ENCODE measurements around the gene DHCR24.

DHCR24 gene

GRCh38 chr1:54887665-54888071 is 673 bp upstream of the DHCR24 start:
- Histone ChIP-seq H3K79me2 (ENCODE audit: low read length) (peaks cover 35% of the 10 kb centered on the region), H4K20me1 (ENCODE audit: insufficient read depth, low read length) (no peaks in the 10 kb centered on the region), H3F3A (ENCODE audit: insufficient read depth, low read length) (no peaks in the 10 kb centered on the region), H3K27me3 (replicated peaks; ENCODE audit: insufficient read depth, low read length) (no peaks in the 10 kb centered on the region), H3K36me3 (replicated peaks; ENCODE audit: insufficient read depth, low read length) (no peaks in the 10 kb centered on the region), H3K9me2 (replicated peaks; ENCODE audit: insufficient read depth, low read length) (no peaks in the 10 kb centered on the region), H3K4me3 (ENCODE audit: low read length) (peak overlapping the region; percentile 90), H3K9ac (ENCODE audit: low read length) (peak overlapping the region; percentile 55; the same call in 1 of the 2 replicates), H3K4me1 (ENCODE audit: low read length) (peaks cover 7% of the 10 kb centered on the region; the same call in 1 of the 2 replicates), H3K27ac (ENCODE audit: low read length) (no peak overlapping the region), H2AFZ (ENCODE audit: low read length) (peak overlapping the region; percentile 45), H3K4me2 (ENCODE audit: low read depth, low read length) (peak overlapping the region; percentile 62), H3K9me3 (replicated peaks; ENCODE audit: insufficient read depth, low read length) (no peaks in the 10 kb centered on the region)
- no peak for DNase-seq
- TF ChIP-seq EZH2phosphoT487 (IDR thresholded peaks at IDR 0.05; ENCODE audit: low read length), result no peak
- TF ChIP-seq EZH2 (optimal IDR thresholded peaks at IDR 0.05; ENCODE audit: low read depth, low read length), result no peak
- no peak for TF ChIP-seq CTCF (IDR thresholded peaks at IDR 0.05; ENCODE audit: low read length)

GRCh38 chr1:54885807-54886723 is 930 bp downstream of the DHCR24 start:
- H3F3A ChIP-seq (ENCODE audit: insufficient read depth, low read length), result no peaks in the 10 kb centered on the region
- H3K4me2 ChIP-seq (ENCODE audit: low read depth, low read length), result peak overlapping the region; percentile 62
- no peaks in the 10 kb centered on the region for H3K36me3 ChIP-seq (replicated peaks; ENCODE audit: insufficient read depth, low read length)
- H3K4me1 ChIP-seq (ENCODE audit: low read length), result peaks cover 7% of the 10 kb centered on the region; the same call in 1 of the 2 replicates
- peak overlapping the region; percentile 90 for H3K4me3 ChIP-seq (ENCODE audit: low read length)
- peak overlapping the region; percentile 69; the same call in 1 of the 2 replicates for H3K9ac ChIP-seq (ENCODE audit: low read length)
- no peak for DNase-seq
- H4K20me1 ChIP-seq (ENCODE audit: insufficient read depth, low read length), result no peaks in the 10 kb centered on the region
- no peak for TF ChIP-seq CTCF (IDR thresholded peaks at IDR 0.05; ENCODE audit: low read length)
- TF ChIP-seq EZH2 (optimal IDR thresholded peaks at IDR 0.05; ENCODE audit: low read depth, low read length), result no peak
- TF ChIP-seq EZH2phosphoT487 (IDR thresholded peaks at IDR 0.05; ENCODE audit: low read length), result no peak
- peak overlapping the region; percentile 95 for H2AFZ ChIP-seq (ENCODE audit: low read length)
- no peaks in the 10 kb centered on the region for H3K9me2 ChIP-seq (replicated peaks; ENCODE audit: insufficient read depth, low read length)
- no peaks in the 10 kb centered on the region for H3K27me3 ChIP-seq (replicated peaks; ENCODE audit: insufficient read depth, low read length)
- H3K9me3 ChIP-seq (replicated peaks; ENCODE audit: insufficient read depth, low read length), result no peaks in the 10 kb centered on the region
- peaks cover 35% of the 10 kb centered on the region for H3K79me2 ChIP-seq (ENCODE audit: low read length)
- H3K27ac ChIP-seq (ENCODE audit: low read length), result no peak overlapping the region

- Histone ChIP-seq H2AFZ (ENCODE audit: low read length) (no peak overlapping the region), H3K4me3 (ENCODE audit: low read length) (no peak overlapping the region), H3F3A (ENCODE audit: insufficient read depth, low read length) (no peaks in the 10 kb centered on the region), H3K4me1 (ENCODE audit: low read length) (peaks cover 7% of the 10 kb centered on the region; the same call in 1 of the 2 replicates), H3K9ac (ENCODE audit: low read length) (no peak overlapping the region), H3K9me3 (replicated peaks; ENCODE audit: insufficient read depth, low read length) (no peaks in the 10 kb centered on the region), H3K9me2 (replicated peaks; ENCODE audit: insufficient read depth, low read length) (no peaks in the 10 kb centered on the region), H3K27ac (ENCODE audit: low read length) (no peak overlapping the region), H3K4me2 (ENCODE audit: low read depth, low read length) (peak overlapping the region; percentile 62; the same call in 1 of the 2 replicates), H3K27me3 (replicated peaks; ENCODE audit: insufficient read depth, low read length) (no peaks in the 10 kb centered on the region), H3K36me3 (replicated peaks; ENCODE audit: insufficient read depth, low read length) (no peaks in the 10 kb centered on the region), H4K20me1 (ENCODE audit: insufficient read depth, low read length) (no peaks in the 10 kb centered on the region), H3K79me2 (ENCODE audit: low read length) (peaks cover 38% of the 10 kb centered on the region)
- TF ChIP-seq EZH2 (optimal IDR thresholded peaks at IDR 0.05; ENCODE audit: low read depth, low read length) (no peak), CTCF (IDR thresholded peaks at IDR 0.05; ENCODE audit: low read length) (no peak), EZH2phosphoT487 (IDR thresholded peaks at IDR 0.05; ENCODE audit: low read length) (no peak)
- no peak for DNase-seq
Measured at GRCh38 chr1:54885237-54885679, 1.7 kb downstream of the DHCR24 start.
